Loucy (cell line): ENCODE measurements around the gene UFD1.

ENCODE experiments used
- H2AFZ ChIP-seq: fragments of 200-600 bp; sonication (generic); 2 replicates; pipeline ENCODE4 v1.6.0; 2016; ENCODE audit warnings: antibody characterized with exemption, mild to moderate bottlenecking, low read length, moderate library complexity
- H3F3A ChIP-seq: fragments of 200-600 bp; 2 replicates; pipeline ENCODE4 v1.6.0; 2016; ENCODE audit warnings: antibody characterized with exemption, low read depth, mild to moderate bottlenecking
- H3K27me3 ChIP-seq: fragments of 200-600 bp; sonication (generic); 2 replicates; pipeline ENCODE4 v1.6.1; 2014; ENCODE audit warnings: low read length, mild to moderate bottlenecking; ENCODE audit not compliant: insufficient read depth, poor library complexity, severe bottlenecking
- H3K36me3 ChIP-seq: fragments of 200-600 bp; sonication (generic); 2 replicates; pipeline ENCODE4 v1.6.1; 2016; ENCODE audit warnings: low read length; ENCODE audit not compliant: insufficient read depth
- H3K4me1 ChIP-seq: fragments of 200-600 bp; sonication (generic); 2 replicates; pipeline ENCODE4 v1.5.1; 2014; ENCODE audit warnings: low read length, mild to moderate bottlenecking; ENCODE audit not compliant: insufficient read depth, poor library complexity, severe bottlenecking
- H3K4me2 ChIP-seq: fragments of 200-600 bp; sonication (generic); 2 replicates; pipeline ENCODE4 v1.6.0; 2014; ENCODE audit warnings: antibody characterized with exemption, low read length, low read depth, mild to moderate bottlenecking; ENCODE audit not compliant: poor library complexity, severe bottlenecking
- H3K4me3 ChIP-seq: fragments of 200-600 bp; sonication (generic); 2 replicates; pipeline ENCODE4 v1.5.1; 2014; ENCODE audit warnings: low read length, mild to moderate bottlenecking, mixed read lengths; ENCODE audit not compliant: poor library complexity, severe bottlenecking
- H3K79me2 ChIP-seq: fragments of 200-600 bp; sonication (generic); 2 replicates; pipeline ENCODE4 v1.6.1; 2014; ENCODE audit warnings: low read length; ENCODE audit not compliant: insufficient read depth
- H3K9ac ChIP-seq: fragments of 200-600 bp; sonication (generic); 2 replicates; pipeline ENCODE4 v1.6.0; 2014; ENCODE audit warnings: mild to moderate bottlenecking, low read depth, low read length, moderate library complexity; ENCODE audit not compliant: poor library complexity, severe bottlenecking
- H3K9me2 ChIP-seq: fragments of 200-600 bp; sonication (generic); replicated peaks from 2 replicates; pipeline ENCODE4 v1.6.1; 2016; ENCODE audit warnings: low read depth, low read length, mixed read lengths
- H3K9me3 ChIP-seq: fragments of 200-600 bp; sonication (generic); 2 replicates; pipeline ENCODE4 v1.6.1; 2014; ENCODE audit warnings: mild to moderate bottlenecking, antibody characterized with exemption, low read length, low read depth; ENCODE audit not compliant: insufficient read depth
- H4K20me1 ChIP-seq: fragments of 200-600 bp; sonication (generic); 2 replicates; pipeline ENCODE4 v1.6.0; 2014; ENCODE audit warnings: antibody characterized with exemption, low read length, mild to moderate bottlenecking; ENCODE audit not compliant: insufficient read depth, poor library complexity, severe bottlenecking
- EZH2phosphoT487 ChIP-seq: fragments of 200-600 bp; IDR thresholded peaks from 2 replicates; pipeline ENCODE4 v1.6.1; 2018; ENCODE audit warnings: antibody characterized with exemption, mild to moderate bottlenecking, moderate library complexity, borderline replicate concordance
- TF ChIP-seq, protein P1 (sequence below): fragments of 200-600 bp; sonication (generic); conservative IDR thresholded peaks from 2 replicates; pipeline ENCODE4 v1.5.1; 2014; ENCODE audit warnings: mild to moderate bottlenecking, antibody characterized with exemption, low read length

The UFD1 gene

DNA sequence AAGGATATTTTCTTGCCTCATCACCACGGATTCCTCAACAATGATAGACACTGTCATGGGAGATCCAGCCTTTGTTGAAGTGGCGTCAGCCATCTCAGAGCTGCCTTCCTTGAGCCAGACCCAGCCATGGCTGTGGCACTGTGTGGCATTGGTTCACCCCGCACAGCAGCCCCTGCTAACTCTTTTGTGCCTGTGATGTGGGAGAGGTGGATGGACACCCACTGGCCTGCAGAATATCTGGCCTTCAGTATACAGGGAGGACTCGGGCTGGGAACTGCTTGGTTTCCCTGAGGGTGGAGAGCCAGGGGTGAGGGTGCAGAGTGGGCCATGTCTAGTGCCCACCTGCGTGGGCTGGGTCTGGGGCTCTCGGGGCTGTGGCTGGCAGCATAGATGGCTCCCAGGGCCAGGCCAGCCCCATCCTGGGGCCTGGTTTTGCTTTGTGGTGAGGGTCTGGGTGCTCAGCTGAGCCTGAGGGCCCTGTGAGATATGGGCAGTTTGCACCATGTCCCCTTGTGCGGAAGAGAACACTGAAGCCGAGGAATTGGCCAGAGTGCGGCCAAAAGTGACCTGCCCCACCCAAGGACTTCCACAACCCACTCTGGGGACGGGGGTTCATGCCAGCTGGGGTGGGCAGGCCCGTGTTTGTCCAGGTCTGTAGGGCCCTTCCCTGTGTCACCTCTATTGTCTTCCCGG is 39.1 kb upstream of the UFD1 start:
- TF ChIP-seq EZH2phosphoT487, result no peak
- TF ChIP-seq, protein P1, sequence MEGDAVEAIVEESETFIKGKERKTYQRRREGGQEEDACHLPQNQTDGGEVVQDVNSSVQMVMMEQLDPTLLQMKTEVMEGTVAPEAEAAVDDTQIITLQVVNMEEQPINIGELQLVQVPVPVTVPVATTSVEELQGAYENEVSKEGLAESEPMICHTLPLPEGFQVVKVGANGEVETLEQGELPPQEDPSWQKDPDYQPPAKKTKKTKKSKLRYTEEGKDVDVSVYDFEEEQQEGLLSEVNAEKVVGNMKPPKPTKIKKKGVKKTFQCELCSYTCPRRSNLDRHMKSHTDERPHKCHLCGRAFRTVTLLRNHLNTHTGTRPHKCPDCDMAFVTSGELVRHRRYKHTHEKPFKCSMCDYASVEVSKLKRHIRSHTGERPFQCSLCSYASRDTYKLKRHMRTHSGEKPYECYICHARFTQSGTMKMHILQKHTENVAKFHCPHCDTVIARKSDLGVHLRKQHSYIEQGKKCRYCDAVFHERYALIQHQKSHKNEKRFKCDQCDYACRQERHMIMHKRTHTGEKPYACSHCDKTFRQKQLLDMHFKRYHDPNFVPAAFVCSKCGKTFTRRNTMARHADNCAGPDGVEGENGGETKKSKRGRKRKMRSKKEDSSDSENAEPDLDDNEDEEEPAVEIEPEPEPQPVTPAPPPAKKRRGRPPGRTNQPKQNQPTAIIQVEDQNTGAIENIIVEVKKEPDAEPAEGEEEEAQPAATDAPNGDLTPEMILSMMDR, result no peak
- H3K27me3 ChIP-seq, result peaks cover 7% of the 10 kb centered on the region
- no peak overlapping the region for H3K4me3 ChIP-seq
- peaks cover 20% of the 10 kb centered on the region; the same call in 1 of the 2 replicates for H3K36me3 ChIP-seq
- H3K79me2 ChIP-seq, result peaks cover 38% of the 10 kb centered on the region
- no peaks in the 10 kb centered on the region for H3K9me3 ChIP-seq
- H3K4me1 ChIP-seq, result peaks cover 31% of the 10 kb centered on the region
- H3K9me2 ChIP-seq, result no peaks in the 10 kb centered on the region
- no peak overlapping the region for H3K4me2 ChIP-seq
- no peak overlapping the region for H2AFZ ChIP-seq
- H3F3A ChIP-seq, result 0 out of 2 replicates have a peak, but pooled peaks cover 8% of the 10 kb centered on the region
- H4K20me1 ChIP-seq, result peaks cover 31% of the 10 kb centered on the region
- no peak overlapping the region for H3K9ac ChIP-seq

- TF ChIP-seq, protein P1, result no peak
- no peak for TF ChIP-seq EZH2phosphoT487
- H3K9me2 ChIP-seq, result no peaks in the 10 kb centered on the region
- no peak overlapping the region for H3K9ac ChIP-seq
- H3K27me3 ChIP-seq, result no peaks in the 10 kb centered on the region
- no peak overlapping the region for H3K4me2 ChIP-seq
- H3F3A ChIP-seq, result 0 out of 2 replicates have a peak, but pooled peaks cover 8% of the 10 kb centered on the region
- peaks cover 28% of the 10 kb centered on the region for H3K79me2 ChIP-seq
- no peaks in the 10 kb centered on the region for H3K9me3 ChIP-seq
- H4K20me1 ChIP-seq, result peaks cover 22% of the 10 kb centered on the region
- H3K4me1 ChIP-seq, result peaks cover 40% of the 10 kb centered on the region
- no peak overlapping the region for H2AFZ ChIP-seq
- H3K4me3 ChIP-seq, result no peak overlapping the region
- H3K36me3 ChIP-seq, result peaks cover 20% of the 10 kb centered on the region; the same call in 1 of the 2 replicates
Measured at GRCh38 chr22:19517171-19517500, 38.1 kb upstream of the UFD1 start.

DNA sequence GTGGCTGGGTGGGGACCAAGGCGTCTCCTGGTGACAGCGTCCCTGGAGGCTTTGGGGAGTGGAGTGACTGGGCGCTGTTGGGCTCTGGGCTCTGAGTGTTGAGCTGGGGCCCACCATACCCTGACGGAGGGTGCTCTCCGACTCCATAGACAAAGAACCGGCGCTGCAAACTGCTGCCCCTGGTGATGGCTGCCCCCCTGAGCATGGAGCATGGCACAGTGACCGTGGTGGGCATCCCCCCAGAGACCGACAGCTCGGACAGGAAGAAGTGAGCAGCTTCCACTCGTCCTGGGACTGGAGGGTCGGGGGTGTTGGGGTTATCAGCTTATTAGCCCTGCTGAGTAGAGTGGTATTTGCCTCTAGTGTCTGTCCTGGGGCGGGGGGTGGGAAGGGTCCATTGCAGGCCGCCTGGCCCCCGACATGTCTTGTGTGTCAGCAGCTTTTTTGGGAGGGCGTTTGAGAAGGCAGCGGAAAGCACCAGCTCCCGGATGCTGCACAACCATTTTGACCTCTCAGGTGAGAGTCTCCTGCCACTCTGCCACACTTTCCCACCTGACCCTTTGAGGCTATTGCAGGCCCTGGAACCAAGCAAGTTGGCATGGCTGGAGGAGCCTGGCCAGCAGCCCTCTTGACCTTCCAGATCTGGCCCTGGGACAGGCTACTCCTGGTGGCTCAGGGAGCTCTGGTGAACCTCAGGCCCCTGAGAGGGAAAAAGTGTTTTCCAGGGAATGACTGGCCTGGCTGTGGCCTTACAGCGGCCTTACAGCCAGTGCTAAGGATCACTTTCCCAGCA is 37.6 kb upstream of the UFD1 start:
- Histone ChIP-seq H3K9ac (no peak overlapping the region), H2AFZ (no peak overlapping the region), H3F3A (0 out of 2 replicates have a peak, but pooled peaks cover 8% of the 10 kb centered on the region), H3K4me2 (no peak overlapping the region), H3K79me2 (peaks cover 23% of the 10 kb centered on the region), H3K4me1 (peaks cover 41% of the 10 kb centered on the region), H3K36me3 (peaks cover 20% of the 10 kb centered on the region; the same call in 1 of the 2 replicates), H3K4me3 (no peak overlapping the region), H3K27me3 (no peaks in the 10 kb centered on the region), H3K9me3 (no peaks in the 10 kb centered on the region), H3K9me2 (no peaks in the 10 kb centered on the region), H4K20me1 (peaks cover 16% of the 10 kb centered on the region)
- TF ChIP-seq EZH2phosphoT487, result no peak
- TF ChIP-seq, protein P1, result no peak
